Uterine smooth muscle cell (primary cell): ENCODE data around the gene CPHXL. TPM values are rescaled to one million over a fixed set of nuclear protein-coding genes. Genes with fewer than 3 reads are reported as not detected.

Experiments
- total RNA-seq: library from RNA; depleted of rRNA; stranded (reverse); fragments of >200 nt; gene quantifications from 2 replicates; pipeline ENCODE4 v1.2.3, GENCODE V29; 2014

The CPHXL gene
- not detected in 2 replicates for total RNA-seq

DNA sequence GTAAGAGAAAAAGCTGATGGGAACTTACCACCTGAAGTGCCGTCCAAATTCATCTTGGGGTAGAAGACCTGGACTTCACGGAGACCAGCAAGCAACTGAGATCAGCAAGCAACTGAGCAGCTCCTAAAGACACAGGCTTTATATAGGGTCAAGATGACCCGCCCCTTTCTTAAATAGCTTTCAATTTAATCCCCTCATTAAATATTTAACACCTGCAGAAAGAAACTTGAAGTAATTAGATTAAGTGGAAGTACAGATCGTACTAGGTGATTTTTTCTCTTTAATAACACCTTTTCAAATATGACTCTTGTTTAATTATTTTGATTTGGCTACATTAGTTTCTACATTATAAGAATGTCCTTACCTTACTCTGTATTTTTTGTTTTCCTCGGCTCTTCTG is at the start of gene CPHXL:
CPHXL (minus strand) TSS at position 101 of the 400 bp plus-strand sequence; CDS start at position 53, 48 bp downstream.

DNA sequence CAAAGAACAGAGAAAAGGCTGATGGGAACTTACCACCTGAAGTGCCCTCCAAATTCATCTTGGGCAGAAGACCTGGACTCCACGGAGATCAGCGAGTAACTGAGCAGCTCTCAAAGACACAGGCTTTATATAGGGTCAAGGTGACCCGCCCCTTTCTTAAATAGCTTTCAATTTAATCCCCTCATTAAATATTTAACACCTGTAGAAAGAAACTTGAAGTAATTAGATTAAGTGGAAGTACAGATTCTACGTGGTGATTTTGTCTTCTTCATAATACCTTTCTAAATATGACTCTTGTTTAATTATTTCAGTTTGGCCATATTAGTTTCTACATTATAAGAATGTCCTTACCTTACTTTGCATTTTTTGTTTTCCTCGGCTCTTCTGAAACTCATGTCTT is 24.9 kb downstream of the CPHXL start, which contains the start of gene DUXB:
DUXB (minus strand) TSS at position 101 of the 400 bp plus-strand sequence; CDS start at position 58, 43 bp downstream.

DNA sequence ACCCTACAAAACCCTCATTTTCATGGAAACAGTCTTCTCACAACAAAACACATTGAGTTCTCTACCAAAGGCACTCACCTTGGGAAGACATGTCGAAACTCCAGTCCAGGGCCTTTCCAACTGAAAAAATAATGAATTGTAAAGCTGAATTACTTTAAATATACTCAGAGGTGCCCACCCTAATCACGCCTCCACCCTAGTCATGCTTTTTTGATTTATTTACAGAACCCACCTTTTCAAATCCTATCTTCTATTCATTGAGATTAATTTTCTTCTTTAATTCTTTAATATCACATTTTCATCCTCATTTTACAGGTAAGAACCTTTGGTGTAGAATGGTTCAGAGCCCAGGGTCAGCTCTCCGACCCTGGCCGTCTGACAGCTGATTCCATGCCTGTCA is 49.4 kb downstream of the CPHXL start, which contains the start of gene CPHXL2:
CPHXL2 (minus strand) TSS at position 101 of the 400 bp plus-strand sequence; CDS start at position 91, 10 bp downstream.

Other genes with a start within 250 kb of the CPHXL start
- 0.22 and 1.00 TPM in 2 replicates for gene CHST6, start 231.0 kb downstream of the CPHXL start, total RNA-seq
- under 0.01 and 0.11 TPM in 2 replicates for gene CHST5, start 190.4 kb downstream of the CPHXL start, total RNA-seq
- gene TMEM231, start 170.2 kb downstream of the CPHXL start, total RNA-seq, result 15.1 and 18.4 TPM in 2 replicates
- 38.5 and 44.0 TPM in 2 replicates for gene GABARAPL2, start 160.1 kb downstream of the CPHXL start, total RNA-seq
- gene ADAT1, start 103.2 kb downstream of the CPHXL start, total RNA-seq, result 59.1 and 101 TPM in 2 replicates
- 135 and 202 TPM in 2 replicates for gene KARS1, start 78.8 kb downstream of the CPHXL start, total RNA-seq
- 55.9 and 65.4 TPM in 2 replicates for gene TERF2IP, start 78.7 kb downstream of the CPHXL start, total RNA-seq
- gene CPHXL2, start 49.5 kb downstream of the CPHXL start, total RNA-seq, result not detected in 2 replicates
- gene DUXB, start 25.0 kb downstream of the CPHXL start, total RNA-seq, result not detected in 2 replicates